Measurements from ENCODE around the gene HSPB8.
"Not testable (repeated sequence)": the region's sequence is repeated elsewhere in the genome, so short reads cannot be mapped to it uniquely, and the experiment has no call there.

The HSPB8 gene

DNA sequence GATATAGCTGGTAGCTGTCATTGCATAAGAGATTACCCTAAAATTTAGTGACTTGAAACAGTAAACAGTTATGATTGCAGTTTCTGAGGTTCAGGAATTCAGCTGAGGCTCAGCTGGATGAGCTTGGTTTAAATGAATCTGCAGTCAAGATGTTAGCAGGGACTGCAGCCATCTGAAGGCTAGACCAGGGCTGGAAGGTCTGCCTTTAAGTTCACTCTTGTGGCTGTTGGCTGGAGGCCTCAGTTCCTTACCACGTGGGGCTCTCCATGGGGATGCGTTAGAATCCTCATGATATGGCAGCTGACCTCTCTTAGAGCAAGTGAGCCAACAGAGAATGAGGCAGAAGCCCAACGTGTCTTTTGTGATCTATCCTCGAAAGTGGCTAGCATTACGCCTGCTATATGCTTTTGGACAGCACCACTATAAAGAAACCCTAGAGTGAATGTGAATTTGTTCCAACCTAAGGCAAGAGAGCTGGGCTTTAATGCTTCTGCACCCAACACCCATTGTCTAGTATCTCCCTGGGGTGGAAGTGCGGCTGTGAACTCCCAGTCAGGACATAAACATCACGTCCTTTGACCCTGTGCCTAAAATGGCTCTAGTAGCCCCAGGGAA is 26.0 kb downstream of the HSPB8 start:
- no peak for DNase-seq (ENCODE audit: extremely low read depth in 1 of 2, low read depth in 1 of 2)

DNA sequence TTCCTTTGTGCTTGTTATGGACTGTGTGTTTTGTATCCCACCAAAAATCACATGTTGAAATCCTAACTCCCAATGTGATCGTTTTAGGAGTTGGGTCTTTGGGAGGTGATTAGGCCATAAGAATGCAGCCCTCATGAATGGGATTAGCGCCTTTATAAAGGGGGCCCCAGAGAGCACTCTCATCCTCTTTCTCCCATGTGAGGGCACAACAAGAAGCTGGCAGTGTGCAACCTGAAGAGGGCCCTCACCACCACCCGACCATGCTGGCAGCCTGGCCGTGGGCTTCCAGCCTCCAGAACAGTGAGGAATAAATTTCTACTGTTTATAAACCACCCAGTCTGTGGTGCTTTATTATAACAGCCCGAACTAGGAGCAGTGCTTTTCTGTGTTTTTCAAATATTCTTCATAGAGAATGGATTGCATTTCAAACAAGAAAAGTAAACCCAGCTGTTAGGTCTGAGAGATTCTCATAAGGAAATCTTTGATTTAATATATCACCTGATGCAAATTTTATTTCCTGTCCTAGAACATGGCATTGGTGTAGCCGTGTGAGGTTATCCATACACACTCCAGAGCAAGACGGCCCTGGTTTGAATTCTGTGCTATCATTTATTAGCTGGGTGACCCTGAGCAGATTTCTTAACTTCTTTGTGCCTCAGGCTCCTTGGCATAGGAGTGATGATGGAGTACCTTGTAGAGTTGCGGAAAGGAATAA is 27.8 kb downstream of the HSPB8 start:
- no peak for DNase-seq (ENCODE audit: extremely low read depth in 1 of 2, low read depth in 1 of 2)

DNA sequence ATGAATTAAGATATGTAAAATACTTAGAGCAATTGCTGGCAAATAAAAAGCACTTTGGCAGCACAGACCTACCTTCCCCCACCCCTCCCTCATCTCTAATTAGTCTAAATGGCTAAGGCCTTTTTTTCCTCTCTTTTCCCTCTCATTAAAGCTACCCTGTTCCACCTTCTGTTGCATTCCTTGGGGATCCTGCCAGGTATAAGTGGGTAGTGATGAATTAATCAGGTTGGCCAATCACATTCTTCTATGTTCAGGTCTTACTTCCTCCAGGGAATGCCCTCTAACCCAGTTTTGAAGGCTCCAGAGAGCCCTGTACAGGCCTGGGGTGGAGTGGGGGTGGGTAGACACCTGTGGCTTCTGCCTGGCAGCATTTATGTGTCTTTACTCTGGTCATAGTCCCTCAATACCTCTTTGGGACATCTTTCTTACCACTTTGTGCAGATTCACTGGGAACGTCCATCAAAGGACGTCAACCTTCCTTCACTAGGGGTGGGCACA is 28.4 kb downstream of the HSPB8 start:
- DNase-seq (ENCODE audit: extremely low read depth in 1 of 2, low read depth in 1 of 2): no peak

DNA sequence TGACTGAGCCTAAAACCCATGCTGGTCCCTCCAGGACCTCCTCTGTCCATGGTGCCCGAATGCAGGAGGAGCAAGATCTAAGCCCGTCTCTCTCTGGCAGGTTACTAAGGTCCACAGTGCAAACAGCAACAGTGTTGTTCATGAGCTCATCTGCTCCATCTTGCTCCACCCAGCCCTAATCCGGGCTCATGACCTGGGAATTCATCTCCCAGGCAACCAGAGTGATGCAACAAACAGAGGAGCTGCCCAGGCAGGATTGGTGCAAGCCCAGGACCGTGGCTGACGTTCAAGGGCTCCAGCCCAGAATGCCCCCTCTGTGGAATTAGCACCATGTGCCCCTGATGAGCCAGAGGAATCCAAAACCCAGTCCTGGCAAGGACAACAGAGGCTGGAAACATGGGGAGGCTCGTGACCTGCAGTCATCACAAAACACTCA is 29.9 kb downstream of the HSPB8 start:
- DNase-seq (ENCODE audit: extremely low read depth in 1 of 2, low read depth in 1 of 2): no peak

DNA sequence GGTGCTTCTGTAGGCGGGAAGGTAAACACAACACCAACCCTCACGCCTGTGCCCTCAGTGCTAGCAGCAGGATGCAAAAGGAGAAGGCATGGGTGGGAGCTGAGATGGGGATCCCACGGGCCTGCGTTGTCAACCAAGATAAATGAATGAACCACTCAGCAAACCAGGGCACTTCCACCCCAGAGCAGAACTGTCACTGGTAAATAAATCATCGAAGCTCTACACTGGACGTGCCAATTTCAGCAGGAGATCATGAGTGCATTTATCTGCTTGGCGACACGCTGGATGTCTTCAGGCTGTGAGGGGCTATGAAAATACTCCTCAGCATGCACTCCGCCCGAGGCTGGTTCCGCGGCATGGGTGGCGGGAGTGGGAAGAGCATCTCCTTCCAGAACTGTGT is 33.2 kb downstream of the HSPB8 start:
- DNase-seq (ENCODE audit: extremely low read depth in 1 of 2, low read depth in 1 of 2): no peak

DNA sequence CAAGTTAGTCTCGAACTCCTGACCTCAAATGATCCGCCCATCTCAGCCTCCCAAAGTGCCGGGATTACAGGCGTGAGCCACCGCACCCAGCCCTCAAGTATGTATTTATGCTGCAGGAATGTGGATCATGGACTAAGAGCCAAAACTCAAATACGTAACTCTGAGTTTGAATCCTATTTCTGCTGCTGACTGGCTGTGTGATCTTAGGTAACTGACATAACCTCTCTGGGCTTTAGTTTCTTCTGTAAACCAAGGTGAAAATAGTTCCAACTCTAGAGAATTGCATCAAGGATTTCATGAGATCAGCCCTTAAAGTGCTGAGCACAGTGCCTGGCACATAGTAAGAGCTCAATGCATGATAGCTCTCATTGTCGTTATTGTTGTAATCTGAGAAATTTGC is 37.4 kb downstream of the HSPB8 start:
- DNase-seq (ENCODE audit: extremely low read depth in 1 of 2, low read depth in 1 of 2): no peak

DNA sequence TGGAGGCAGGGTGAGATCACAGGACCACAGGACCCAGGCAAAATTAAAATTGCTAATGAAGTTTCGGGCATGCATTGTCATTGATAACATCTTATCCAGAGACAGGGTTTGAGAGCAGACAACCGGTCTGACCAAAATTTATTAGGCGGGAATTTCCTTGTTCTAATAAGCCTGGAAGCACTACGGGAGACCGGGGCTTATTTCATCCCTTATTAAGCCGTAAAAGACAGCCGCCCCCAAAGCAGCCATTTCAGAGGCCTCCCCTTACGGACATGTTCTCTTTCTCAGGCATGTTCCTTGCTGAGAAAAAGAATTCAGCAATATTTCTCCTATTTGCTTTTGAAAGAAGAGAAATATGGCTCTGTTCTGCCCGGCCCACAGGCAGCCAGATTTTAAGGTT is 40.1 kb downstream of the HSPB8 start:
- not testable (repeated sequence) for DNase-seq (ENCODE audit: extremely low read depth in 1 of 2, low read depth in 1 of 2)

DNA sequence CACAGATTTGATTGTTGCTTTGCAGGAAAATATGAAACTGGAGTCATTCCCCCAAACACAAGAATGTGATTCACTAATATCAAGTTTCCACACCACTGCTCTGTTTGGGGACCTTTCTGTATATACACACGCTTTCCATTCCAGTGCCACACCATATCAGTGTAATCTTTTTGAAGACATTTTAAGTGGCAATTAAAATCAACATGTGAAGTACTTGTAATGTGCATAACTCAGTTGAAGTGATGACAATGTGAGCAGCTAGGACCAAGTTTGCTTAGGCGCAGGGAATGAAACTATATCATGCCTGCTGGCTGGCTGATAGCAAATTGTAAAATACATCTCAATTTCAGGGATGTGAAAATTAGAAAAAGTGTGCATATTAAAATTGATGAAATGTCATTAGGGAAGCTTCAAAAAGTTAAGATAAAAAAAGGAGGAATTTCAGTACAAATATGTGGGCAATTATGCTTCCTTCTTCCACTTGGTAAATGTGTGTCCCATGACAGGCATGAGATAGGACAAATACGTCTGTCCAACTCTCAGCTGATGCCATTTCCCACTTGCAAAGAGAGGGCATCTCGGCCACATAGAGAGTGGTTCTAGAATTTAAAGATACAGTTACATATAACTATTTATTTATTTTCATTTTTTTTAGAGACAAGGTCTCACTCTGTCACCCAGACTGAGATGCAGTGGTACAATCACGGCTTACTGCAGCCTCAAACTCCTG is 43.7 kb downstream of the HSPB8 start:
- no peak for DNase-seq (ENCODE audit: extremely low read depth in 1 of 2, low read depth in 1 of 2)

DNA sequence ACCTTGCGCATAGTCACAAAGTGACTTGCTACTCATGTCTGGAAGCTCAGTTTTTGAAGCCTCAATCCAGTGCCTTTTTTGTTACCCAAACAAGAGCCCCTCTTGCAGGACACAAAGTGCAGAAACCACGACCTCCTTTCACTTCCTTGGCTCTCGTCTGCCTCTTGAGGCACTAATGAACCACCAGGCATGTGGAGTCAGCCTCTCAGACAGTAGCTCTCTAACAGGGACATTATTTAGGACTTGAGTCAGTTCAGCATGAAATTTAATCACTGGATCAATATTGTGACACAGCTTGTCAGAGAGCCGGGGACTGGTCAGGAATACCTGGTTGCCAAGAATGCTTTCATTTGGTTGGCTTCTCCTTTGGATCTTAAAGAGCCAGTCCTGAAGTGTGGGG is 46.7 kb downstream of the HSPB8 start:
- DNase-seq (ENCODE audit: extremely low read depth in 1 of 2, low read depth in 1 of 2): no peak

DNA sequence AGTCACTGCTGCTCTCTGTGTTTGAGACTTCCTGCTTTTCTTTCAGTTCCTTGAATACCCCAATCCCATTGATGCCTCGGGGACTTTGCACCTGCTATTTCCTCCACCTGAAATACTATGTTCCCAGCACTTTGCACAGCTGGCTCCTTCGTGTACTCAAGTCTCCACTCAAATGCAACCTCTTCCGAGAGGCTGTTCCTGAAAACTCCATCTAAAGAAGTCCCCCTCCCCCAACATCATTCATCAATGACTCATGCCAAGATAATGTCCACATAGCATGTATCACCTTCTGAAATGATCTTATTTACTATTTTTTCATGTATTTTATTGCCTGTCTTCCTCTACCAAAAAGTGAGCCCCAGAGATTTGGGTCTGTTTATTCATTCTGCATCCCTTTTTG is 48.6 kb downstream of the HSPB8 start:
- DNase-seq (ENCODE audit: extremely low read depth in 1 of 2, low read depth in 1 of 2): no peak

DNA sequence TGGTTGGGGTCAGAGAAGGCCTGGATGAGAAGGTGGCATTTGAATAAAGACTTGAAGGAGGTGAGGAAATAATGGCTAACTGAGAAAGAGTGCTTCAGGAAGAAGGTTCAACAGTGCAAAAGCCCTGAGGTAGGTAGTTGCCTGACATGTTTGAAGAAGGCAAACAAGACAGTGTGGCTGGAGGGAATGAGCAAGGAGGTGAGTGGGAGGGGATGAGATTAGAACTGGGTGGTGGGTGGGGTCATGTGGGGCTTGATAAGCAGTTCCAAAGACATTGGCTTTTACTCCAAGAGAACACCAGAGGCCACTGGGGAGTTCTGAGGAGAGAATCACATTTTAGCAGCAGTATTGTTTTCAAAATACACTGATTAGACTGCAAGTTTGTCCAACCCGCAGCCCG is 50.5 kb downstream of the HSPB8 start:
- no peak for DNase-seq (ENCODE audit: extremely low read depth in 1 of 2, low read depth in 1 of 2)

DNA sequence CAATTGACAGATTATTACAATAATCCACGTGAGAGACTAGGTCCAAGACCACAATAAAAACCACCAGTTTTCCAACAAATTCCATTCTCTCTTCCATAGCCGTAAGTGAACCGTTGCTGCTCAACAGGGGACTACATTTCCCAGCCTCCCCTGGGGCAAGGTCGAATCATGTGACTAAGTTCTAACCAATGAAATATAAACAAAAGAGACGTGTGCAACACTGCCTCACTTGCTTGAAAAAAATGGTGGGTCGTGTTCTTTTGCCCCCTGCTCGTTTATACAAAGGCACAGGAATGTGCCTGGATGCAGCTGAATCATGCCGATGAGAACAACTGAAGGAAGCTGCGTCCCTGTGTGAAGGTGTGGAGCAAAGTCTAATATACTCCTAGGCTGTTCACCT is 51.1 kb downstream of the HSPB8 start:
- DNase-seq (ENCODE audit: extremely low read depth in 1 of 2, low read depth in 1 of 2): no peak

DNA sequence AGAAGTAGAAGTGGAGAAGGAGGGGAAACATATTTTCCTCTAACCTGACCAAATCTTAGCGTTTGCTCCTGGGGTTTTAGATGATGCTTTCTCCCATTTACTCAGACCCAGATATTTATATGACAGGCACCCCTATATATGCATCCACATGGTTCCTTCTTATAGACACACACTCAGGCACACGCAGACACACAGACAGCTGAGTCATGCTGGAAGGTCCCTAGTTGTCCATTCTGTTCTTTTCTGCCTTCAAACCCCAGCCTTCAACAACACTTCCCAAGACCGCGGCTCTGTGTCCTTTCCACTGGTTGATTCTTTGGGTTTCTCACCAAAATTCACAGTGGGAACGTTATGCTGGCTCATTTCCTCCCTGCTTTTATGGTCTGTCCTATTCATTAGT is 52.1 kb downstream of the HSPB8 start:
- DNase-seq (ENCODE audit: extremely low read depth in 1 of 2, low read depth in 1 of 2): no peak

DNA sequence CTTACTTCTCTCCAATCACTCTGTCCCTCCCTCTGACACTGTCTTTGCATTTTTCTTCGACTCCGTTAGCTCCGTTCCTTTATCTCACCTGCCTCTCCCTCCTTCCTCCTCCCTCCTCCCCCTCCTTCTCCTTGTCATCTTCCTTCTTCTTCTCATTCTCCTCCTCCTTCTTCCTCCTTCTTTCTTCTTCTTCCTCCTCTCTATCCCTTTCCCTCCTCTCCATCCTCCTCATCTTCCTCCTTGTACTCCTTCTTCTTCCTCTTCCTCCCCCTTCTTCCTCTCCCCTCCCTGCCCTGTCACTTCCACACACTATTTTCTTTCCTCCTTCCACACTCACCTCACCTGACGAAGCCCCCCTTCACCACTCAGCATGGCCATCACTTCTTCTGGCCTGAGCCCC is 53.0 kb downstream of the HSPB8 start:
- no peak for DNase-seq (ENCODE audit: extremely low read depth in 1 of 2, low read depth in 1 of 2)

DNA sequence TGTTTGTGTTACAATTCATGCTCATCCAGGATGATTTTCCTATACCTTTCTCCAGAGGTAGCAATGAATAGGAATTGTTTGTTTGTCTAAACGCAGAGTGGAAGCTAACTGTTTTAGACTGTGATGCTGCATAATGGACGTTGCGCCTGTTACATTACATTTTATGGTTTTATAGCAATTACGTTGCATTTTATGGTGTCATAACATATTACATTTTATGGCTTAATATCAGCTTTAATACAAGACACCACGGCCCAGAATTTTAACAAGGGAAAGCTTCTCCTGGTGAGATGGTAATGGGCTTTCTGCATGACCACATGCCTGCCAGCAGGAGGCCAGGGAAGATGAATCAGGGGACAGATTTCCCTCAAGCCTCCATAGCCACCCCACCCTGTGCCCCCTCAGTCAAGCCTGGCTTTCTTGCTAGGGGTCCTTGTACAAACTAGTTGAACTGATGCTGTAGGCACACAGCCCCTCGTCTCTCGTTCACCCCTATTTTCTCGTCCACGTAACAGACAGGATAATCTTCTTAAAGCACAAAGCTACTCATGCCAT is 56.5 kb downstream of the HSPB8 start:
- DNase-seq (ENCODE audit: extremely low read depth in 1 of 2, low read depth in 1 of 2): no peak

DNA sequence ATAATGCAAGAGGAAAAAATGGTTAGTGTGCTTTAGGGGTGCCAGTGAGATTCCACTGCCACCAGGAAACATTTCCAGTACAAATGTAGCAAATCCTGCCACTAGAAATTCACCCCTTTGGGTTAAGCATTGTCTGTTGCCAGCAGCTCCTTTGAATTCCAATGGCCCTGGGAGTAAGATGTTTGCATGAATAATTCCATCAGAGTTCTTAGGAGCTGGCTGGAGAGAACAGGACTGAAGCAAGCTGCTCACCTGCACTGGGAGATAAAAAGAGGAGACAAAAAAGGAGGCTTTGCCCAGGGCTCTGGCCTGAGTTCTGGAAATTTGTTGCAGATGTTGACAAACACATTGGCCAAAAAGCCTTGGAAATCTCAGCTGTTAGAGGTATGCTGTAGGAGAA is 57.6 kb downstream of the HSPB8 start:
- DNase-seq (ENCODE audit: extremely low read depth in 1 of 2, low read depth in 1 of 2): no peak

DNA sequence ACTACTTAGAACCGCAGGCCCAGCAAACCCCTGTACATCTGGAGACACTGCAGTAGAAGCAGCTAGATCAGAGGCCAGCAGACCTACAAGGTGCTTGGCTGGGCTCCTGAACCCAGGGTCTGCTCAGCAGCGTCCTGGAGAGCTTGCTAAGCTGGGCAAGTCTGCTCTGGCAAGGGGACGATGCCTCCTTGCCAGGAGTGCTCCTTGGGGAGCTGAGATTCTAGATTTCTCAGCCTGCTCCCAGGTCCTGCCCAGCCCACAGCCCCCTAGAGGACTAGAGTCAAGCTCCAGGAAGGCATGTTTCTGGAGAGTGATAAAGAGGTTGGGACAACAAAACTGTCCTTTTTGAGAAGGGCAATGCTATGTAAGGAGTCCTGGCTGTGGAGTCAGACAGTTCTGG is 60.3 kb downstream of the HSPB8 start:
- no peak for DNase-seq (ENCODE audit: extremely low read depth in 1 of 2, low read depth in 1 of 2)

DNA sequence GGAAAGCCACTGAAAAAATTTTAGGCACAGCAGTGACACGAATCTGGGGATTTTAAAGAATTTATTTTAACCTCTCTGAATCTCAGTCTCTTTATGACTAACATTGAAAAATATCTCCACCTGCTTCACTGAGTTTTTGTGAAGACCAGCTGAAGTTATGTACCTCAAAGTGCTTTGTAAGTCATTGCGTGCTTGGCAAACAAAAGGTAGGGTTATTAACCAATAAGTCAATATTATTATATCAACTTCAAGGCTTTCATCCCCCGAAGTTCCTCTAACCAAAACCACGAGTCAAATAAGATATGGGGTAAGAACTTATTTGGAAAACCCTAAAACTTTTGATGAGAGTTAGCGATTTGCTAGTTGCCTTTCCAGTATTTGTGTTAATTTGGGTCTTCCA is 62.3 kb downstream of the HSPB8 start:
- DNase-seq (ENCODE audit: extremely low read depth in 1 of 2, low read depth in 1 of 2): no peak

DNA sequence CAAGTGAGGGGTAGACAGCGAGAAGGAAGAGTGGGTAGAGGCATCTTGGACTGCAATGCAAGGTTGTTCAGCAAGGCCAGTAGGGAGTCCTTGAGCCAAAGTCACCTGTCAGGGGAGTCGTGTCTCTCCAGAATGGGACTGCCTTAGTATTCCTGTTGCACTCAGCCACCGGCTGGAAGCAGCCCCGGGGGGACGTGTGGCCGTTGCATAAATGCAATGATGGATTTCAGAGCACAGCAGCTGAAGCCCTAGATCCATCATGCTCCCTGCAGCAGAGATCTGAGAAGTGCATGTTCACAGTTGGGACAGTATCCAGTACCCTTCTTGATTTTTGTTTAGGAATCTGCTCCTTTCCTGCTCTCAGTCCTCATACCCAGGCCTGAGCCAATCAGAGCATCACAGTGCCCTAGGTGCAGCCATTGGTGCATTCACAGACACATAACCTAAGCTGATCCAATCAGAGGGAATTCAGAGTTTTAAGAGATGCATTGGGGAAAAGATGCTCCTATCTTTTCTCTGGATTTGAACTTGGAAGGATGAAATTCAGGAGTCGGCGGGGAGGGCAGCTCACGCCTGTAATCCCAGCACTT is 62.9 kb downstream of the HSPB8 start:
- DNase-seq (ENCODE audit: extremely low read depth in 1 of 2, low read depth in 1 of 2): no peak
